Fibroblast of skin of right biceps (primary cell): ENCODE data around the gene GOLGA8B.
"Not testable (repeated sequence)": the region's sequence is repeated elsewhere in the genome, so short reads cannot be mapped to it uniquely, and the experiment has no call there.

Experiments
- DNase-seq: peaks from one replicate; pipeline ENCODE4 v3.0.0-alpha.2; 2013

Gene GOLGA8B

GRCh38 chr15:34583399-34584329 is at the start of gene GOLGA8B:
TSS of gene GOLGA8B (minus strand) at chr15:34583651. CDS start at chr15:34535912, 47,739 bp downstream.
- DNase-seq, result peak; percentile 51

GRCh38 chr15:34633165-34633564 is 49.7 kb upstream of the GOLGA8B start:
- not testable (repeated sequence) for DNase-seq

GRCh38 chr15:34628577-34629152 is 45.2 kb upstream of the GOLGA8B start:
- DNase-seq, result peak; percentile 53

- no peak for DNase-seq
These were observed 41.6 kb upstream of the GOLGA8B start for GRCh38 chr15:34625007-34625406.

GRCh38 chr15:34621675-34622074 is 38.2 kb upstream of the GOLGA8B start:
- DNase-seq, result peak; percentile 28

GRCh38 chr15:34620814-34621213 is 37.4 kb upstream of the GOLGA8B start:
- DNase-seq, result no peak

GRCh38 chr15:34620142-34620541 is 36.7 kb upstream of the GOLGA8B start:
- no peak for DNase-seq

GRCh38 chr15:34619151-34619550 is 35.7 kb upstream of the GOLGA8B start:
- no peak for DNase-seq

GRCh38 chr15:34618073-34618472 is 34.6 kb upstream of the GOLGA8B start:
- no peak for DNase-seq

GRCh38 chr15:34616613-34617012 is 33.2 kb upstream of the GOLGA8B start:
- peak; percentile 45 for DNase-seq

- no peak for DNase-seq
These were observed 30.5 kb upstream of the GOLGA8B start for GRCh38 chr15:34613997-34614396.

- DNase-seq, result no peak
These were observed 29.9 kb upstream of the GOLGA8B start for GRCh38 chr15:34613301-34613700.

GRCh38 chr15:34610354-34610753 is 26.9 kb upstream of the GOLGA8B start:
- DNase-seq, result peak; percentile 14

GRCh38 chr15:34609102-34610057 is 25.9 kb upstream of the GOLGA8B start:
- no peak for DNase-seq

- DNase-seq, result no peak
These were observed 25.1 kb upstream of the GOLGA8B start for GRCh38 chr15:34608517-34608916.

- no peak for DNase-seq
These were observed 24.4 kb upstream of the GOLGA8B start for GRCh38 chr15:34607832-34608231.

GRCh38 chr15:34606545-34606944 is 23.1 kb upstream of the GOLGA8B start:
- no peak for DNase-seq

- DNase-seq, result no peak
These were observed 22.7 kb upstream of the GOLGA8B start for GRCh38 chr15:34606131-34606530.

GRCh38 chr15:34603095-34603494 is 19.6 kb upstream of the GOLGA8B start:
- DNase-seq, result no peak

- no peak for DNase-seq
These were observed 17.5 kb upstream of the GOLGA8B start for GRCh38 chr15:34600923-34601322.

GRCh38 chr15:34598799-34599585 is 15.5 kb upstream of the GOLGA8B start:
- DNase-seq, result no peak

GRCh38 chr15:34597316-34597715 is 13.9 kb upstream of the GOLGA8B start:
- DNase-seq, result no peak
